HG03139 (cell line): ENCODE results near the gene OBSCN.

Experiments used
- ATAC-seq: cut with Tn5 transposase; IDR thresholded peaks from one replicate; pipeline ENCODE4 v1.9.1; 2021; ENCODE audit not compliant: unreplicated experiment

The OBSCN gene

DNA sequence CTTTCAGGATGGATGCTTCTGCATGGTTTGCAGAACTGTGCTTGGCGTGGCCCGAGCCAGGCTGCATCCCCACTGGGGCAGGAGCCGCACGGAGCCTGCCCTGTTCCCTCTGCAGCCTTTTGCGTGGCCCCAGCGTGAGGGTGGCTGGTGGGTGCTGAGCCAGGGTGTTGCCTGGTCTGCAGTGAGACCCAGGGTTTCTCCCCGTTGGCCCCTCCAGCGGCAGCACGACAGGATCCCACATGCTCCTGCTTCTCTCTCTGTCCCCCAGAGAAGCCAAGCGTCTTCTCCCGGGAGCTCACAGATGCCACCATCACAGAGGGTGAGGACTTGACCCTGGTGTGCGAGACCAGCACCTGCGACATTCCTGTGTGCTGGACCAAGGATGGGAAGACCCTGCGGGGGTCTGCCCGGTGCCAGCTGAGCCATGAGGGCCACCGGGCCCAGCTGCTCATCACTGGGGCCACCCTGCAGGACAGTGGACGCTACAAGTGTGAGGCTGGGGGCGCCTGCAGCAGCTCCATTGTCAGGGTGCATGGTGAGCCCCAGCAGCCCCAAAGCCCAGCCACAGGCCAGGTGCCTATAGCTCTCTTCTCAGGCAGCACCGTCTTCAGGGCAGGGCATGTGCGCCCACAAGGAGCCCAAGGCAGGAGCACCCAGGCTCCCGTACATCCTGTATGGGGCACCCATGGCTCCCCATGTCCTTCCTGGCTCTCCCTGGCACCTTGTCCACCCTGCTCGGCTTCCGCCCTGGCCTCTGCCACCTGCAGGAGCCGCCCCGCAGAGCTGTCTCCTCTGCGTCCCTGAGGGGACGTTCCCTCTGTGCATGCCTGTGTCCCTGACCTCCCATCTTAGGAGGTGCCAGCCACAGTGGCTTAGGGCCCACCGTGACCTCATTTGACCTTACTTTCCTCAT is 78.9 kb downstream of the OBSCN start:
- no peak for ATAC-seq

DNA sequence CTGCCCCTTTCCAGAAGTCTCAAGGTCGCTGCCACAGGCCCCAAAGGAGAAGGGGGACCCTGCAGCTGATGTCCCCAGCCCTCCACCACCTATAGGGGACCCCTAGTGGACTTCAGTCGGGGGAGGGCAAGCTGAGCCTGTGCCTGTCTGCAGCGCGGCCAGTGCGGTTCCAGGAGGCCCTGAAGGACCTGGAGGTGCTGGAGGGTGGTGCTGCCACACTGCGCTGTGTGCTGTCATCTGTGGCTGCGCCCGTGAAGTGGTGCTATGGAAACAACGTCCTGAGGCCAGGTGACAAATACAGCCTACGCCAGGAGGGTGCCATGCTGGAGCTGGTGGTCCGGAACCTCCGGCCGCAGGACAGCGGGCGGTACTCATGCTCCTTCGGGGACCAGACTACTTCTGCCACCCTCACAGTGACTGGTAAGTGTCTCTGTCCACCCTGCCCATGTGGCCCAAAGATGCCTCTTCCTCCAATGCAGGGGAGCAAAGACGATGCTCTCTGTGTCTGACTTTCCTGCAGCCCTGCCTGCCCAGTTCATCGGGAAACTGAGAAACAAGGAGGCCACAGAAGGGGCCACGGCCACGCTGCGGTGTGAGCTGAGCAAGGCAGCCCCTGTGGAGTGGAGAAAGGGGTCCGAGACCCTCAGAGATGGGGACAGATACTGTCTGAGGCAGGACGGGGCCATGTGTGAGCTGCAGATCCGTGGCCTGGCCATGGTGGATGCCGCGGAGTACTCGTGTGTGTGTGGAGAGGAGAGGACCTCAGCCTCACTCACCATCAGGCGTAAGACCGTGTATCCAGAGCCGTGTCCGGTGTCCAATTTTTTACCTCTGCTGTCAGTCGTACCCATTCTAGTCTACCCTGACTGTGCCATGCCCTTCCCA is 79.9 kb downstream of the OBSCN start:
- ATAC-seq: no peak

DNA sequence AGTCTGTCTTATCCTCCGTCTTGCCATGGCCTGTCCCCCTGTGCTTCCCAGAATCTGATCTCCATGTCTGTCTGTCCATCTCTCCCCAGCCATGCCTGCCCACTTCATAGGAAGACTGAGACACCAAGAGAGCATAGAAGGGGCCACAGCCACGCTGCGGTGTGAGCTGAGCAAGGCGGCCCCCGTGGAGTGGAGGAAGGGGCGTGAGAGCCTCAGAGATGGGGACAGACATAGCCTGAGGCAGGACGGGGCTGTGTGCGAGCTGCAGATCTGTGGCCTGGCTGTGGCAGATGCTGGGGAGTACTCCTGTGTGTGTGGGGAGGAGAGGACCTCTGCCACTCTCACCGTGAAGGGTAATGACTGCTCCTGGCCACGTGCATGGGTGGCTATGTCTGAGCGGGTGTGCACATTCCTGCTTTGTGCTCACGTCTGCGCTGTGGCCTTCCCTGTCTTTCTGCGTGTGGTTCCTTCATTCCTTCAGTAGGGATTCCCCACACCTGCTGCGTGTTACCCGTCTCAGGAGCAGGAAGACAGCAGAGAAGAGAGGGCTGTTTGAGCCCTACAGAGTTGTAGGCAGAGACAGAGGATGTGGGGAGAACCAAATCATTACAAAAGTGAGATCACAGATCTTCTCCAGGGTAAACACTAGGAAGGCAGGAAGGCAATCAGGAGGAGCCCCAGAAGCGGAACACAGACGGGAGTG is 80.8 kb downstream of the OBSCN start:
- ATAC-seq: no peak

DNA sequence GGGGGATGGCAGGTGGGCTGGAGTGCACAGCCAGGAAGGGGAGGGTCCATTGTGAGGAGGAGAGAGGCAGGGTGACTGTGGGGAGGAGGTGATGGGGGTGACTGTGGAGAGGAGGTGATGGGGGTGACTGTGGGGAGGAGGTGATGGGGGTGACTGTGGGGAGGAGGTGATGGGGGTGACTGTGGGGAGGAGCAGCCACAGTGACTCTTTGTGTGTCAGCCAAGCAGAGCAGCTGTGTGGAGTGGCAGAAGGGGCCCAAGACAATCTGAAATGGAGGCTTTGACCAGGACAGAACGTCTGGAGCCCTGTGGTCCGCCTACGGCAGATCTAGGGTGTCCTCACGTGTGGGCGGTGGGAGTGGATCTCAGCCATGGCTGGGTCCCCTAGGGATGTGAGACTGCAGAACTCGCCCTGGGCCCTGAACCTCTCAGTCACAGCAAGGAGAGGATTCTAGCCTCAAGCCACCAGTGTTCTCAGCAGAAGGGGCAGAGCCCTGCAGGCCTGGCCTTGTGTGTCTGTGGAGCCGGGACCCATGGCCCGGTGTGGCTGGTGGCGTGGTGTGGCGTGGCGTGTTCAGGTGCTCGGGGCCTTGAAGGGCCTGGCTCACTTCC is 81.5 kb downstream of the OBSCN start:
- ATAC-seq: no peak

- no peak for ATAC-seq
Observed at GRCh38 chr1:228289996-228290881, 82.4 kb downstream of the OBSCN start.

DNA sequence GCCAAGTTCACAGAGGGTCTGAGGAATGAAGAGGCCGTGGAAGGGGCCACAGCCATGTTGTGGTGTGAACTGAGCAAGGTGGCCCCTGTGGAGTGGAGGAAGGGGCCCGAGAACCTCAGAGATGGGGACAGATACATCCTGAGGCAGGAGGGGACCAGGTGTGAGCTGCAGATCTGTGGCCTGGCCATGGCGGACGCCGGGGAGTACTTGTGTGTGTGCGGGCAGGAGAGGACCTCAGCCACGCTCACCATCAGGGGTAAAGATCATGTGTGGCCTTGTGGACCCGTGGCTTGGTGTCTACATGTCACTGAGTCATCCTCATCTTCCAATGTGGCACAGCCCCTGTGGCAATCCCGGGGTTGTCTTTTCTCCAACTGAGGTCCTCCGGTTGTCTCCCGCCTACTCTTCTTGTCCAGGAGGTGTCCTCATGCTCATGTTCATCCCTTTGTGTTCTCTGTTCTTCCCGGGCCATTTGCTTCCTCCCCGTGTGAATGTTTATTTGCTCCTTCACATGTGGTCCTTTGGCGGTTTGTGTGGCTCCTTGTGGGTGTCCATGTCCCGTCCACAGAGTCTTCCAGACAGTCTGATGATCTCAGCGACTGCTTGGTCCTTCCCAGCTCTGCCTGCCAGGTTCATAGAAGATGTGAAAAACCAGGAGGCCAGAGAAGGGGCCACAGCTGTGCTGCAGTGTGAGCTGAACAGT is 84.2 kb downstream of the OBSCN start:
- no peak for ATAC-seq

GRCh38 chr1:228292609-228292911 is 84.7 kb downstream of the OBSCN start:
- ATAC-seq: no peak

DNA sequence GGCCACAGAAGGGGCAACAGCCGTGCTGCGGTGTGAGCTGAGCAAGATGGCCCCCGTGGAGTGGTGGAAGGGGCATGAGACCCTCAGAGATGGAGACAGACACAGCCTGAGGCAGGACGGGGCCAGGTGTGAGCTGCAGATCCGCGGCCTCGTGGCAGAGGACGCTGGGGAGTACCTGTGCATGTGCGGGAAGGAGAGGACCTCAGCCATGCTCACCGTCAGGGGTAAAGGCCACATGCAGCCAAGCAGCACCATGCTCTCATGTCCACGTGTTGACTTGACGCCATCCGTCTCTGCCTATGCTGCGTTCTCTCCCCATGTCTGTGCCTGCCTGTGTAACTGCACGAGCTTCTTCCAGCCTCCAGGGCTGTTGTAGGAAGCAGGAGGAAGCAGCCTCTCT is 85.5 kb downstream of the OBSCN start:
- no peak for ATAC-seq

DNA sequence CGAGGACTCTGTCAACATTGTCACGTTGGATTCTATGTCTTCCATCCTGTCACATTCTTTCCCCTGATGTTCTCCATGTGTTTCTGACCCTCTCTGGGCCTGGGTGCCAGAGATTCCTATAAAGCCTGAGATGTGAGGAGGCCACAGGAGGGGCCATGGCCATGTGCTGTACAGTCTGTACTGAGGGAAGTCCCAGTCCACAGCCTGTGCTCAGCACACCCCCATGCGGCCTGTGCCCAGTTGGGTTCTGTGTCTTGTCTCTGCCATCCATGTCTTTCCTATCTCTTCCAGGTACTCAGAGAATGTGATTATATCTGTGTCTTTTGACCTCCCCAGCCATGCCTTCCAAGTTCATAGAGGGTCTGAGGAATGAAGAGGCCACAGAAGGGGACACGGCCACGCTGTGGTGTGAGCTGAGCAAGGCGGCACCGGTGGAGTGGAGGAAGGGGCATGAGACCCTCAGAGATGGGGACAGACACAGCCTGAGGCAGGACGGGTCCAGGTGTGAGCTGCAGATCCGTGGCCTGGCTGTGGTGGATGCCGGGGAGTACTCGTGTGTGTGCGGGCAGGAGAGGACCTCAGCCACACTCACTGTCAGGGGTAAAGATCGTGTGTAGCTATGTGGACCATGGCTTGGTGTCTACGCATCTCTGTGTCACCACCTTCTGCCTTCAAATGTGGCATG is 86.1 kb downstream of the OBSCN start:
- ATAC-seq: no peak

GRCh38 chr1:228294717-228295116 is 86.9 kb downstream of the OBSCN start:
- ATAC-seq: no peak

- no peak for ATAC-seq
Observed at GRCh38 chr1:228295201-228295600, 87.4 kb downstream of the OBSCN start.

- ATAC-seq: no peak
Observed at GRCh38 chr1:228295981-228296380, 88.1 kb downstream of the OBSCN start.

GRCh38 chr1:228297242-228297641 is 89.4 kb downstream of the OBSCN start:
- ATAC-seq: no peak

DNA sequence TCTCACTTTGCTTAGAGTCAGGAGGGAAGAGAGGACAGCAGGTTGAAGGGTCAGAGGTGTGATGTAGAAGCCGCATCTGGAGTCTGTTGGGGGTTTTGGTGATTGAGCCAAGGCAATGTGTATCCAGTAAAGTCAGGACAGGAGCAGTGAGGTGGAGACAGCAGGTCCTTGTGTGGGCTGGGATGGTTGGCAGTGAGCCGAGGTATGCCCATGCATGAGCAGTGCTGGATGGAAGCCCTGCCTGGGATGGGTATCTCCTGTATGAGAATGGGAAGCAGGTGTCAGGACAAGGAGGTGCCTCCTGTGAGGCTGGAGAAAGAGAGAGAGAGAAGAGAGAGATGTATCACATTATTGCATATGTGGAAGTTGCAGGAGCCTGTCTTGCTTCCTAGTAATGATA is 90.0 kb downstream of the OBSCN start:
- no peak for ATAC-seq

DNA sequence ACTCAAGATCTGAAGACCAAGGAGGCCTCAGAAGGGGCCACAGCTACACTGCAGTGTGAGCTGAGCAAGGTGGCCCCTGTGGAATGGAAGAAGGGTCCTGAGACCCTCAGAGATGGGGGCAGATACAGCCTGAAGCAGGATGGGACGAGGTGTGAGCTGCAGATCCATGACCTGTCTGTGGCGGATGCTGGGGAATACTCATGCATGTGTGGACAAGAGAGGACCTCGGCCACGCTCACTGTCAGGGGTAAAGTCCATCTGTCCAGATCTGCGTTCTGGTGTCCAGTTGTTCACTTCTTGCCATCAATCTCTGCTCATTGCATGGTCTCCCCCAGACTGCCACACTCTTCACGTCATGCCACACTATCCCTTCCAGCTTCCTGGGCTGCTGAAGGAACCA is 90.6 kb downstream of the OBSCN start:
- no peak for ATAC-seq

- no peak for ATAC-seq
Observed at GRCh38 chr1:228299211-228299610, 91.4 kb downstream of the OBSCN start.

- ATAC-seq: no peak
Observed at GRCh38 chr1:228299901-228300300, 92.1 kb downstream of the OBSCN start.

DNA sequence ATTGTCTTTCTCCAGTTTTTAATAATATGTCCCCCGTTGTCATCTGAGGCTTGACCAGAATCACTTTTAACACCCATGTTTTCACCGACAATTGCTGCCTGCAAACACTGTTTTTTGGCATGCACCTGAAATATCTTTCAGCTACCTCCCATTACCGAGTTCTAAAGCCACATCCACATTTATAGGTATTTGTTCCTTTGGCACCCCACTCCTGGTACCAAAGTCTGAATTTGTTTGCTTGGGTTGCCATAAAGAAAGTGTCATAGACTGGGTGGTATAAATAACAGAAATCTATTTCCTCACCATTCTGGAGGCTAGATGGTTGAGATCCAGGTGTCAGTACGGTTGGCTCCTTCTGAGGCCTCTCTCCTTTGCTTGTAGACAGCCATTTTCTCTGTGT is 94.2 kb downstream of the OBSCN start:
- no peak for ATAC-seq

GRCh38 chr1:228303596-228303995 is 95.8 kb downstream of the OBSCN start:
- ATAC-seq: no peak
